GM12878 (cell line): ENCODE data around the gene MRPS25. TPM values are rescaled to one million over a fixed set of nuclear protein-coding genes. Genes with fewer than 3 reads are reported as not detected.
A peak's percentile ranks its signal among the peaks of the same experiment; 100 is the strongest.
"Not testable (repeated sequence)": the region's sequence is repeated elsewhere in the genome, so short reads cannot be mapped to it uniquely, and the experiment has no call there.

ENCODE experiments used
- ATAC-seq: fragments of 200-7000 bp; cut with Tn5 transposase; 3 replicates; pipeline ENCODE4 v1.9.1; 2020; ENCODE audit warnings: mild to moderate bottlenecking, moderate library complexity
- BruUV-seq: library from RNA; stranded (reverse); fragments of 400-500 nt; replicated peaks from 2 replicates; lab custom pipeline; 2021; lab: Mats Ljungman, UMichigan
- CTCF ChIA-PET: fragments of 300-600 bp; sonication (Branson Sonifier 250); formaldehyde crosslinking; extraction: SDS; loops from one replicate; lab custom pipeline; 2021; ENCODE audit warnings: inconsistent platforms; lab: Yijun Ruan, JAX
- POLR2A ChIA-PET: fragments of 350-600 bp; formaldehyde crosslinking; extraction: SDS; loops from one replicate; lab custom pipeline; 2021; ENCODE audit warnings: inconsistent platforms; lab: Charles Lee
- RAD21 ChIA-PET: fragments of 300-600 bp; sonication (Branson Sonifier 250); formaldehyde crosslinking; loops from one replicate; lab custom pipeline; 2023; ENCODE audit warnings: antibody characterized with exemption; ENCODE audit not compliant: unreplicated experiment; lab: Charles Lee
- SMC1A ChIA-PET: fragments of 300-600 bp; sonication (Branson Sonifier 250); formaldehyde crosslinking; loops from one replicate; lab custom pipeline; 2023; ENCODE audit not compliant: unreplicated experiment, uncharacterized antibody; lab: Charles Lee
- DNase-seq: peaks from one replicate; pipeline ENCODE4 v3.0.0-alpha.2; 2011; ENCODE audit warnings: low read depth, low spot score
- FAIRE-seq: peaks from 3 replicates; lab custom pipeline; 2011; peaks lifted over from hg19 to GRCh38; lab: Jason Lieb, UNC
- H2AFZ ChIP-seq: 2 replicates; pipeline ENCODE4 v1.6.0; 2011; ENCODE audit warnings: low read depth, low read length, control low read depth; ENCODE audit not compliant: control insufficient read depth
- H3K27ac ChIP-seq: 2 replicates; pipeline ENCODE4 v1.5.1; 2011; ENCODE audit warnings: control low read depth; ENCODE audit not compliant: control insufficient read depth, insufficient read depth
- H3K27me3 ChIP-seq, 2 experiments: replicated peaks in 1 of 2; 2 replicates each; pipeline versions ENCODE4 v1.6.0 to v1.6.1; 2011; ENCODE audit warnings: low read length in 1 of 2; ENCODE audit not compliant: control insufficient read depth in 2 of 2, insufficient read depth in 2 of 2
- H3K36me3 ChIP-seq, 2 experiments: 2 replicates each; pipeline ENCODE4 v1.5.1; 2011; ENCODE audit warnings: low read length in 1 of 2; ENCODE audit not compliant: control insufficient read depth in 2 of 2, insufficient read depth in 2 of 2
- H3K4me1 ChIP-seq: 2 replicates; pipeline ENCODE4 v1.6.1; 2011; ENCODE audit warnings: mild to moderate bottlenecking, low read length, moderate library complexity, mixed read lengths; ENCODE audit not compliant: control insufficient read depth, insufficient read depth
- H3K4me2 ChIP-seq: 2 replicates; pipeline ENCODE4 v1.6.0; 2011; ENCODE audit warnings: control low read depth; ENCODE audit not compliant: control insufficient read depth, insufficient read depth
- H3K4me3 ChIP-seq: fragments of 200-600 bp; sonication (generic); 2 replicates; pipeline ENCODE4 v1.5.1; 2016
- H3K79me2 ChIP-seq: 2 replicates; pipeline ENCODE4 v1.6.0; 2011; ENCODE audit warnings: low read length; ENCODE audit not compliant: control insufficient read depth, insufficient read depth
- H3K9ac ChIP-seq: 2 replicates; pipeline ENCODE4 v1.8.0; 2011; ENCODE audit warnings: low read length, control low read depth, mixed read lengths; ENCODE audit not compliant: control insufficient read depth, insufficient read depth
- H3K9me3 ChIP-seq: replicated peaks from 3 replicates; pipeline ENCODE4 v1.5.1; 2011; ENCODE audit warnings: mild to moderate bottlenecking, low read length; ENCODE audit not compliant: control insufficient read depth, insufficient read depth
- H4K20me1 ChIP-seq: 2 replicates; pipeline ENCODE4 v1.6.0; 2011; ENCODE audit not compliant: control insufficient read depth, insufficient read depth
- BHLHE40 ChIP-seq, 2 experiments: fragments of 450-650 bp in 1 of 2; IDR thresholded peaks; 2 replicates each; pipeline ENCODE4 v1.6.1; 2011 to 2017; ENCODE audit warnings: low read depth in 2 of 2, borderline replicate concordance in 1 of 2, improper control_type of control experiment in 1 of 2, low read length in 1 of 2, mild to moderate bottlenecking in 1 of 2
- IRF3 ChIP-seq: fragments of 450-650 bp; IDR thresholded peaks from 2 replicates; pipeline ENCODE4 v1.6.1; 2014; ENCODE audit warnings: mild to moderate bottlenecking
- LARP7 ChIP-seq: fragments of 450-650 bp; IDR thresholded peaks from 2 replicates; pipeline ENCODE4 v1.6.1; 2017; ENCODE audit warnings: mild to moderate bottlenecking
- PKNOX1 ChIP-seq: fragments of 450-650 bp; IDR thresholded peaks from 2 replicates; pipeline ENCODE4 v1.6.1; 2016; ENCODE audit warnings: mild to moderate bottlenecking
- SMAD5 ChIP-seq: IDR thresholded peaks from 2 replicates; pipeline ENCODE4 v1.6.1; 2016; ENCODE audit warnings: antibody characterized with exemption, low read depth
- YY1 ChIP-seq: IDR thresholded peaks from 2 replicates; pipeline ENCODE4 v1.6.1; 2011; ENCODE audit warnings: low read depth, mild to moderate bottlenecking, low read length
- WGBS: methylation state at CpG from one replicate; pipeline ENCODE4 v1.1.6; 2016; ENCODE audit warnings: low lambda C conversion rate; ENCODE audit not compliant: insufficient replicate concordance, insufficient coverage; ENCODE audit errors: missing lambda C conversion rate; 5-methylcytosine and 5-hydroxymethylcytosine counted together
- in situ Hi-C: fragments of 300-500 bp; cut with MboI; formaldehyde crosslinking; loops from 9 replicates; pipeline ENCODE4 v1.14.3; 2018; ENCODE audit warnings: mixed read lengths
- intact Hi-C: fragments of 100-400 bp; cut with micrococcal nuclease; formaldehyde crosslinking; loops from one replicate; pipeline ENCODE4 v1.14.2; 2022; ENCODE audit not compliant: unreplicated experiment
- polyA plus RNA-seq, 11 experiments: library from polyadenylated mRNA; depleted of rRNA in 4 of 11; unstranded in 6 of 11; stranded (reverse) in 5 of 11; fragments of >200 nt; fragmentation: Nextera tagmentation in 4 of 11; fragmentation: Illumina TruSeq in 1 of 11; extraction: Ambion mirVana in 4 of 11; extraction: Trizol in 1 of 11; gene quantifications; 1 replicate in 1 of 11; 2 replicates in 10 of 11; pipeline versions ENCODE4 v1.2.1 to v1.2.3, GENCODE V29; 2011 to 2016; ENCODE audit warnings: inconsistent platforms in 2 of 11, missing spikeins in 2 of 11, low read depth in 1 of 11
- total RNA-seq, 4 experiments: library from RNA; depleted of rRNA in 3 of 4; stranded (reverse); fragments of >200 nt in 3 of 4; fragmentation: Illumina TruSeq in 1 of 4; extraction: Trizol in 1 of 4; gene quantifications; 2 replicates each; pipeline versions ENCODE4 v1.2.1 to v1.2.3, GENCODE V29; 2013 to 2021

MRPS25 gene
- total and polyA plus RNA-seq, 10 of the 15 experiments (the other 5 are each of a cell fraction or from before 2014, with no cell fraction given) = 17.0 to 114 (median 62.2) TPM

- DNase-seq = no peak
- SMC1A ChIA-PET = no interaction called here
- in situ Hi-C loops = no loop called here
- no peaks in the 10 kb centered on the region for H3K27me3 ChIP-seq
- FAIRE-seq = no peak
- H3K36me3 ChIP-seq = peaks cover 11 to 15% of the 10 kb centered on the region in 2 experiments
- CTCF ChIA-PET = no interaction called here
- H3K27ac ChIP-seq = no peak overlapping the region
- no peak for TF ChIP-seq SMAD5
- no peak for TF ChIP-seq BHLHE40 (IDR thresholded peaks at IDR 0.05; ENCODE audit: borderline replicate concordance in 1 of 2, low read depth in 2 of 2, low read length in 1 of 2)
- TF ChIP-seq YY1 = no peak
- no peaks in the 10 kb centered on the region for H3K9me3 ChIP-seq
- POLR2A ChIA-PET = no interaction called here
- H3K4me1 ChIP-seq = no peaks in the 10 kb centered on the region
- no TSS peak for BruUV-seq
- no peak overlapping the region for H3K9ac ChIP-seq
- no peak overlapping the region for H3K4me3 ChIP-seq
- no peak overlapping the region for H2AFZ ChIP-seq
- WGBS = 100% methylated on average over 5 of the region's 5 CpGs
- no peak for ATAC-seq
- no peak overlapping the region for H3K4me2 ChIP-seq
- intact Hi-C loops = no loop called here
- no peaks in the 10 kb centered on the region for H3K79me2 ChIP-seq
- RAD21 ChIA-PET = no interaction called here
- no peaks in the 10 kb centered on the region for H4K20me1 ChIP-seq
These were observed 55.9 kb downstream of the MRPS25 start for GRCh38 chr3:15009167-15009566.

- no peak overlapping the region for H3K4me3 ChIP-seq
- ChIA-PET CTCF (interaction anchor here (1.1 to 1.4 kb wide), 3 partner anchors 10 to 19 kb away, joined by 3 to 4 read pairs (median 3); no protein-coding TSS in a partner anchor), RAD21 (no interaction called here), POLR2A (no interaction called here), SMC1A (interaction anchor here (0.7 to 1.2 kb wide), 2 partner anchors 14 to 40 kb away, joined by 3 to 4 read pairs; no protein-coding TSS in a partner anchor)
- H2AFZ ChIP-seq = no peak overlapping the region
- FAIRE-seq (no peak), DNase-seq (no peak), ATAC-seq (no peak)
- H3K4me2 ChIP-seq = no peak overlapping the region
- no peaks in the 10 kb centered on the region for H3K27me3 ChIP-seq
- TSS peak; percentile 45 for BruUV-seq
- H3K9me3 ChIP-seq = no peaks in the 10 kb centered on the region
- H3K9ac ChIP-seq = no peak overlapping the region
- in situ Hi-C loops (no loop called here), intact Hi-C loops (no loop called here)
- no peak for TF ChIP-seq YY1
- no peak for TF ChIP-seq IRF3
- no peak for TF ChIP-seq PKNOX1
- TF ChIP-seq LARP7 = no peak
- H4K20me1 ChIP-seq = no peaks in the 10 kb centered on the region
- peaks cover 1% of the 10 kb centered on the region; the same call in 1 of the 2 replicates for H3K79me2 ChIP-seq
- 97% methylated on average over 4 of the region's 4 CpGs for WGBS
- H3K4me1 ChIP-seq = no peaks in the 10 kb centered on the region
- H3K27ac ChIP-seq = no peak overlapping the region
- peaks cover 6 to 18% of the 10 kb centered on the region in 2 experiments for H3K36me3 ChIP-seq
These were observed 57.4 kb downstream of the MRPS25 start for GRCh38 chr3:15007681-15008141.

- RAD21 ChIA-PET, H3K36me3 ChIP-seq, POLR2A ChIA-PET, H4K20me1 ChIP-seq, H3K4me3 ChIP-seq, H3K9ac ChIP-seq, H3K9me3 ChIP-seq, BruUV-seq, H3K79me2 ChIP-seq, in situ Hi-C loops, SMC1A ChIA-PET, DNase-seq, H3K4me2 ChIP-seq, ATAC-seq, FAIRE-seq, H3K27ac ChIP-seq, intact Hi-C loops, H3K4me1 ChIP-seq, H3K27me3 ChIP-seq, H2AFZ ChIP-seq: not testable (repeated sequence)
- WGBS = over 99% methylated on average over 6 of the region's 6 CpGs
- CTCF ChIA-PET = interaction anchor here (1.6 kb wide), 1 partner anchor 10 kb away, joined by 4 read pairs; no protein-coding TSS in a partner anchor
These were observed 65.9 kb downstream of the MRPS25 start for GRCh38 chr3:14999182-14999581.
